ENCODE results near the gene OLFML1.

Gene OLFML1

GRCh38 chr11:7485186-7486097, at the start of gene OLFML1:
OLFML1 (plus strand) TSS chr11:7485506; CDS start chr11:7485876, 370 bp downstream.
- in situ Hi-C loops (cut with HindIII; ENCODE audit: low pct_unique_long_range_greater_than_20kb, low sequenced_read_pairs), result no loop called here
- TF ChIP-seq JUND (IDR thresholded peaks at IDR 0.05; ENCODE audit: low read depth), result no peak
- no peak for DNase-seq (ENCODE audit: low read depth in 1 of 2, low spot score in 1 of 2)

GRCh38 chr11:7436146-7436545, 49.2 kb upstream of the OLFML1 start:
- DNase-seq (ENCODE audit: low read depth in 1 of 2, low spot score in 1 of 2), result no peak
- TF ChIP-seq JUND (IDR thresholded peaks at IDR 0.05; ENCODE audit: low read depth), result no peak
- in situ Hi-C loops (cut with HindIII; ENCODE audit: low pct_unique_long_range_greater_than_20kb, low sequenced_read_pairs), result no loop called here

GRCh38 chr11:7436657-7437056, 48.6 kb upstream of the OLFML1 start:
- in situ Hi-C loops (cut with HindIII; ENCODE audit: low pct_unique_long_range_greater_than_20kb, low sequenced_read_pairs), result no loop called here
- no peak for DNase-seq (ENCODE audit: low read depth in 1 of 2, low spot score in 1 of 2)
- no peak for TF ChIP-seq JUND (IDR thresholded peaks at IDR 0.05; ENCODE audit: low read depth)

GRCh38 chr11:7437696-7438095, 47.6 kb upstream of the OLFML1 start:
- in situ Hi-C loops (cut with HindIII; ENCODE audit: low pct_unique_long_range_greater_than_20kb, low sequenced_read_pairs), result no loop called here
- DNase-seq (ENCODE audit: low read depth in 1 of 2, low spot score in 1 of 2), result no peak
- TF ChIP-seq JUND (IDR thresholded peaks at IDR 0.05; ENCODE audit: low read depth), result no peak

GRCh38 chr11:7439746-7440320, 45.5 kb upstream of the OLFML1 start:
- DNase-seq (ENCODE audit: low read depth in 1 of 2, low spot score in 1 of 2), result no peak
- no peak for TF ChIP-seq JUND (IDR thresholded peaks at IDR 0.05; ENCODE audit: low read depth)
- in situ Hi-C loops (cut with HindIII; ENCODE audit: low pct_unique_long_range_greater_than_20kb, low sequenced_read_pairs), result no loop called here

- peak; percentile 33 to 62 for DNase-seq (ENCODE audit: low read depth in 1 of 2, low spot score in 1 of 2)
- in situ Hi-C loops (cut with HindIII; ENCODE audit: low pct_unique_long_range_greater_than_20kb, low sequenced_read_pairs), result no loop called here
These were observed 42.6 kb upstream of the OLFML1 start for GRCh38 chr11:7442588-7443215.

GRCh38 chr11:7444091-7444981, 41.0 kb upstream of the OLFML1 start:
- DNase-seq (ENCODE audit: low read depth in 1 of 2, low spot score in 1 of 2), result no peak
- no peak for TF ChIP-seq JUND (IDR thresholded peaks at IDR 0.05; ENCODE audit: low read depth)
- in situ Hi-C loops (cut with HindIII; ENCODE audit: low pct_unique_long_range_greater_than_20kb, low sequenced_read_pairs), result no loop called here

More at GRCh38 chr11:7442588-7443215, 42.6 kb upstream of the OLFML1 start:
- no peak for TF ChIP-seq JUND (IDR thresholded peaks at IDR 0.05; ENCODE audit: low read depth)

- no peak for TF ChIP-seq JUND (IDR thresholded peaks at IDR 0.05; ENCODE audit: low read depth)
- in situ Hi-C loops (cut with HindIII; ENCODE audit: low pct_unique_long_range_greater_than_20kb, low sequenced_read_pairs), result no loop called here
- DNase-seq (ENCODE audit: low read depth in 1 of 2, low spot score in 1 of 2), result no peak
These were observed 39.7 kb upstream of the OLFML1 start for GRCh38 chr11:7445564-7445963.

GRCh38 chr11:7448201-7448600, 37.1 kb upstream of the OLFML1 start:
- DNase-seq (ENCODE audit: low read depth in 1 of 2, low spot score in 1 of 2), result no peak
- in situ Hi-C loops (cut with HindIII; ENCODE audit: low pct_unique_long_range_greater_than_20kb, low sequenced_read_pairs), result no loop called here
- TF ChIP-seq JUND (IDR thresholded peaks at IDR 0.05; ENCODE audit: low read depth), result no peak

- in situ Hi-C loops (cut with HindIII; ENCODE audit: low pct_unique_long_range_greater_than_20kb, low sequenced_read_pairs), result no loop called here
- no peak for DNase-seq (ENCODE audit: low read depth in 1 of 2, low spot score in 1 of 2)
- TF ChIP-seq JUND (IDR thresholded peaks at IDR 0.05; ENCODE audit: low read depth), result no peak
These were observed 36.0 kb upstream of the OLFML1 start for GRCh38 chr11:7449211-7449840.

GRCh38 chr11:7449841-7450214, 35.5 kb upstream of the OLFML1 start:
- in situ Hi-C loops (cut with HindIII; ENCODE audit: low pct_unique_long_range_greater_than_20kb, low sequenced_read_pairs), result no loop called here
- DNase-seq (ENCODE audit: low read depth in 1 of 2, low spot score in 1 of 2), result no peak
- TF ChIP-seq JUND (IDR thresholded peaks at IDR 0.05; ENCODE audit: low read depth), result no peak

GRCh38 chr11:7450836-7451235, 34.5 kb upstream of the OLFML1 start:
- TF ChIP-seq JUND (IDR thresholded peaks at IDR 0.05; ENCODE audit: low read depth), result no peak
- no peak for DNase-seq (ENCODE audit: low read depth in 1 of 2, low spot score in 1 of 2)
- in situ Hi-C loops (cut with HindIII; ENCODE audit: low pct_unique_long_range_greater_than_20kb, low sequenced_read_pairs), result no loop called here

All from T47D (cell line).